Measurements from ENCODE around the gene C9orf78. TPM values are rescaled to one million over a fixed set of nuclear protein-coding genes. Genes with fewer than 3 reads are reported as not detected.

Gene C9orf78
- total RNA-seq, 3 donors from 2014 or later, result 35.1 to 47.5 (median 37.3) TPM

DNA sequence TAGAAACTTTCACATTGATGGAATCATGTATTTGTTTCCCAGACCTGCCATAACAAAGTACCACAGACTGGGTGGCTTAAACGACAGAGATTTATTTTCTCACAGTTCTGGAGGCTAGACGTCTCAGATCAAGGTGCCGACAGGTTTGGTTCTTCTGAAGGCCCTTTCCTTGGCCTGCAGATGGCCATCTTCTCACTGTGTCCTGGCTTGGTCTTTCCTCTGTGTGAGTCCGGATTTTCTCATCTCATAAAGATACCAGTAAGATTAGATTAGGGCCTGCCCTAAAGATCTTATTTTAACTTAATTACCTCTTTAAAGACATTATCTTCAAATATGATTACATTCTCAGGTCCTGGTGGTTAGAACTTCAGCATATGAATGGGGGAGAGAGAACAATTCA lies 6.0 kb upstream of the C9orf78 start:
- TF ChIP-seq, protein P1, sequence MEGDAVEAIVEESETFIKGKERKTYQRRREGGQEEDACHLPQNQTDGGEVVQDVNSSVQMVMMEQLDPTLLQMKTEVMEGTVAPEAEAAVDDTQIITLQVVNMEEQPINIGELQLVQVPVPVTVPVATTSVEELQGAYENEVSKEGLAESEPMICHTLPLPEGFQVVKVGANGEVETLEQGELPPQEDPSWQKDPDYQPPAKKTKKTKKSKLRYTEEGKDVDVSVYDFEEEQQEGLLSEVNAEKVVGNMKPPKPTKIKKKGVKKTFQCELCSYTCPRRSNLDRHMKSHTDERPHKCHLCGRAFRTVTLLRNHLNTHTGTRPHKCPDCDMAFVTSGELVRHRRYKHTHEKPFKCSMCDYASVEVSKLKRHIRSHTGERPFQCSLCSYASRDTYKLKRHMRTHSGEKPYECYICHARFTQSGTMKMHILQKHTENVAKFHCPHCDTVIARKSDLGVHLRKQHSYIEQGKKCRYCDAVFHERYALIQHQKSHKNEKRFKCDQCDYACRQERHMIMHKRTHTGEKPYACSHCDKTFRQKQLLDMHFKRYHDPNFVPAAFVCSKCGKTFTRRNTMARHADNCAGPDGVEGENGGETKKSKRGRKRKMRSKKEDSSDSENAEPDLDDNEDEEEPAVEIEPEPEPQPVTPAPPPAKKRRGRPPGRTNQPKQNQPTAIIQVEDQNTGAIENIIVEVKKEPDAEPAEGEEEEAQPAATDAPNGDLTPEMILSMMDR (IDR thresholded peaks at IDR 0.05), result no peak
- H3K4me3 ChIP-seq, result no peak overlapping the region
- DNase-seq, result no peak
- peaks cover 12% of the 10 kb centered on the region for H3K4me1 ChIP-seq (ENCODE audit: low read depth)
- no peaks in the 10 kb centered on the region for H3K36me3 ChIP-seq (ENCODE audit: low read depth)
- intact Hi-C loops (cut with DNase I, micrococcal nuclease), result no loop called here
- H3K9me3 ChIP-seq, result no peaks in the 10 kb centered on the region
- ATAC-seq, result no peak

DNA sequence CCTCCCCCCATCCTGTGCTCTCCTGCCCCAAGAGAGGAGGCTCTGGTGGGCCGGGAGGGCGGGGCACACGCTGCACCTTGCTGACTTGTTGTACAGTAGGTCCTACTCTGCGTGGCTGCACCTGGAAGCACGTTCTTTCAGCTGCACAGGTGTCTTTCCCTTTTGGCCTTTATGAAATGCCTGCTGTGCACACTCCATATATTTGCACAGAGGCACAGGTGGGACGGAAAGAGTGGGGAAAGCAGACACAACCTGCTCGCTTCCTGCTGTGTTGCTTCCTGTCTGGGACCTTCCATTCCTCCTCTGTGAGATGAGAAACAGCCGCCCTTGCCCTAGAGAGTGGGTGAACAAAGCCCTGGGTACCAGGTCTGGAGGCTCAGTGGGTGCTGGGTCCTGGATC lies 5.0 kb upstream of the C9orf78 start:
- DNase-seq (no peak), ATAC-seq (no peak)
- TF ChIP-seq, protein P1 (IDR thresholded peaks at IDR 0.05), result no peak
- Histone ChIP-seq H3K4me1 (ENCODE audit: low read depth) (peaks cover 15% of the 10 kb centered on the region), H3K9me3 (no peaks in the 10 kb centered on the region), H3K36me3 (ENCODE audit: low read depth) (no peaks in the 10 kb centered on the region), H3K4me3 (no peak overlapping the region)
- intact Hi-C loops (cut with DNase I, micrococcal nuclease), result no loop called here

DNA sequence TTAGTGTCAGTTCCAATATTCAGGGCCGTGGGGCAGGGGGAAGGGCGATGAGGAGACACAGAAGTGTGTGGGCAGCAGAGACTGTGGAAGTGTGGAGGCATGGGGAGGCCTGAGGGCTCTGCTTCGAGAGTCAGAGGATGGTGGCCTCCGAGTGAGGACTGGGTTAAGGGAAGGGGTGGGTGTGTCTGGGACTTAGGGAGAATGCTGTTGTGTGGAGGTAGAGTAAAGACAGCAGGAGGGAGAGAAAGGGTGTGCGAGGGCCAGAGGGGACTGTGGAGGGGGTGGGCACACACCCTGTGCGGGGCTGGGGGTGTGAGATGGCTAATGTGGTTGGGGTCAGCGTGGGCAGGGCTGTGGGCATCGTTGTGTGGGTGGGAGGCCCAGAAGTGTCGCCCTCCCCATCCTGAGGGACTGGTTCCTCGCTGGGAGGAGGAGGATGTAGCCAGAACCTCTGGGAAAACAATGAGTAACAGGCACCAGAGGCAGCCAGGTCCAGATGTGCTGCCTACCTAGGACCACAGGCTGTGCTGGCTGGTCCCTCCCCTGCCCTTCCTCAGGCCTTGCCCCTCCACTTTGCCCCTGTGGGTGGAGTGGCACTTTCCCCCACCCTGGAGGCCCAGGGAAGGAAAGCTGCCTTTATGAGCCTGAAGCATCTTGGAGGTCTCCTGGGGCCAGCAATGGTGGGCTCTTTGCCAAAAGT lies 4.4 kb upstream of the C9orf78 start:
- ATAC-seq, result no peak
- H3K4me1 ChIP-seq (ENCODE audit: low read depth), result peaks cover 15% of the 10 kb centered on the region
- no peaks in the 10 kb centered on the region for H3K36me3 ChIP-seq (ENCODE audit: low read depth)
- intact Hi-C loops (cut with DNase I, micrococcal nuclease), result no loop called here
- no peak for DNase-seq
- no peaks in the 10 kb centered on the region for H3K9me3 ChIP-seq
- no peak overlapping the region for H3K4me3 ChIP-seq
- TF ChIP-seq, protein P1 (IDR thresholded peaks at IDR 0.05), result no peak

DNA sequence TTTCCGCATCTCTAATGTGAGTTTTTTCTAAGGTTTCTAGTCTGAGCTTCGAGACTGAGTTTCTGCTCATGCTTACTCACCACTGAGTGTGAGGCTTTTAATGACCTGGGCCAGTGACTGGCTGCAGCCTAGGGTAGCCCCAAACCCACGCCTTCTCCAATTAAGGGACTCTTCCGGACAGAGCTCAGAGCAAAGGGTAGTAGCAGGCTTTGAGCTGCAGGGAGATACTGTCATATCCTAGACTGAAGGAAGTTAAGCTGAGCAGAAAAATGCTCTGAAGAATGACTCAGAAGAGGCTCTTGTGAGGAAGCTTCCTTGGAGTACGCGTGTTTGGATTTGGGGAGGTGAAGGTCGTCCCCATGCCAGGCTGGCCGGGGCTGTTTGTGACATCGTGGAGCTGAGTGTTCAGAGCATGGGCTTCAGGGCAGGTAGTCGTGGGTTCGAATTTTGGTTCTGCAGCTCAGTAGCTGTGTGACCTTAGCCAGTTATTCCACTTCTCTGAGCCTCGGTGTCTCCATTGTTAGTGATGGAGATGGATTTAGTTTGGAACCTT lies 3.7 kb upstream of the C9orf78 start:
- H3K9me3 ChIP-seq, result no peaks in the 10 kb centered on the region
- peaks cover 15% of the 10 kb centered on the region for H3K4me1 ChIP-seq (ENCODE audit: low read depth)
- TF ChIP-seq, protein P1 (IDR thresholded peaks at IDR 0.05), result no peak
- ATAC-seq (no peak), DNase-seq (no peak)
- H3K4me3 ChIP-seq, result no peak overlapping the region
- no peaks in the 10 kb centered on the region for H3K36me3 ChIP-seq (ENCODE audit: low read depth)
- intact Hi-C loops (cut with DNase I, micrococcal nuclease), result no loop called here

DNA sequence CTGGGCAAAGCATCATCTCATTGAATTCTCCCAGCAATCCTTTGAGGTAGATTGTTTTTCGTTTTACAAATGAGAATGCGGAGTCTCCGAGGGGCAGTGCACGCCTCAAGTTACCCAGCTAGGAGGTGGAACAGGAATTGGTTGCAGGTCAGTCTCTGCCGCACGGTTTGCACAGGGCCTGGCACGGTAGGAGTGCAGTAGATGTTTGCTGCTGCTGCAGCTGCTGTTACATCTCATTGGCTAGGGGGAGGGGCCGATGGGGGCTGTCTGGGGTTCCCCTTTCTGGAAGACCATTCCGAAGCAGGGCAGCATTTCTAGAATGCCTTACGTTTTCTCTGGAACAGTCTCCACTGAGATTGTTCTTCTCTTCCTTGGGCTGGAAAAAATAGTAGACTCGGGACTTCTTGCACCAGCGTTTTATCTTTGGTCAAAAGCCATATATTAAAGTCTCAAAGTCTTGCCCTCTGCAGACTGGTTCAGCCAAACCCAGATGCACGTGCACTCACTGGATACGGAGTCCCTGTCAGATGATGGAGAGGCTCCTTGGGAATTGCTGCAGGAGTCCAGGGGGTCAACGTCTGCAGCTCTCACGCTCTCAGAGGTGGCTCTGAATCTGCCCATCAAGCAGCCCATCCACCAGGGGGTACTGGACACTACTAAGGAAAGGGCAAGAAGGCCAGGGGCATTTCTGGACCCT lies 1.4 kb upstream of the C9orf78 start:
- TF ChIP-seq, protein P1 (IDR thresholded peaks at IDR 0.05), result no peak
- ATAC-seq (no peak), DNase-seq (peak; percentile 46 to 67 (median 49))

More for the DNA sequence above, 1.4 kb upstream of the C9orf78 start:
- H3K36me3 ChIP-seq (ENCODE audit: low read depth), result no peaks in the 10 kb centered on the region
- no peaks in the 10 kb centered on the region for H3K9me3 ChIP-seq
- peaks cover 15% of the 10 kb centered on the region for H3K4me1 ChIP-seq (ENCODE audit: low read depth)
- H3K4me3 ChIP-seq, result no peak overlapping the region
- intact Hi-C loops (cut with DNase I, micrococcal nuclease), result no loop called here

Data from mucosa of descending colon (tissue), 3 donors.